GM18520 (cell line): ENCODE data around the gene WNT7A.

Source experiments
- ATAC-seq: cut with Tn5 transposase; IDR thresholded peaks from one replicate; pipeline ENCODE4 v1.9.1; 2021; ENCODE audit not compliant: unreplicated experiment

Gene WNT7A

GRCh38 chr3:13776253-13777050 lies 103.4 kb downstream of the WNT7A start:
- no peak for ATAC-seq

GRCh38 chr3:13772885-13773745 lies 106.8 kb downstream of the WNT7A start:
- no peak for ATAC-seq

GRCh38 chr3:13772321-13772745 lies 107.5 kb downstream of the WNT7A start:
- ATAC-seq = no peak

- ATAC-seq = no peak
Measured at GRCh38 chr3:13771496-13771895, 108.4 kb downstream of the WNT7A start.

GRCh38 chr3:13770170-13771169 lies 109.4 kb downstream of the WNT7A start:
- no peak for ATAC-seq

GRCh38 chr3:13769422-13769821 lies 110.4 kb downstream of the WNT7A start:
- no peak for ATAC-seq

- ATAC-seq = no peak
Measured at GRCh38 chr3:13768453-13768852, 111.4 kb downstream of the WNT7A start.

- ATAC-seq = no peak
Measured at GRCh38 chr3:13767896-13768295, 112.0 kb downstream of the WNT7A start.

- no peak for ATAC-seq
Measured at GRCh38 chr3:13767030-13767429, 112.8 kb downstream of the WNT7A start.
